H1 (cell line): Measurements from ENCODE around the gene RNASE9. TPM values are rescaled to one million over a fixed set of nuclear protein-coding genes. Genes with fewer than 3 reads are reported as not detected.

Experiments used
- CTCF ChIA-PET: fragments of 300-600 bp; sonication (Branson Sonifier 250); formaldehyde crosslinking; loops from one replicate; lab custom pipeline; 2021; ENCODE audit not compliant: partially characterized antibody; lab: Charles Lee
- POLR2A ChIA-PET: fragments of 300-600 bp; sonication (Branson Sonifier 250); formaldehyde crosslinking; loops from one replicate; lab custom pipeline; 2021; ENCODE audit warnings: inconsistent platforms; ENCODE audit not compliant: partially characterized antibody; lab: Charles Lee
- DNase-seq, 2 experiments: peaks; one replicate each; pipeline versions ENCODE4 v3.0.0 to v3.0.0-alpha.2; 2010 to 2022; ENCODE audit warnings: low spot score in 2 of 2, low read depth in 1 of 2, mixed read lengths in 1 of 2
- FAIRE-seq: peaks from 2 replicates; lab custom pipeline; 2011; peaks lifted over from hg19 to GRCh38; lab: Jason Lieb, UNC
- H2AFZ ChIP-seq: 2 replicates; pipeline ENCODE4 v1.8.1; 2012; ENCODE audit warnings: low read length, inconsistent platforms
- H2AK5ac ChIP-seq: 2 replicates; pipeline ENCODE4 v1.6.1; 2013; ENCODE audit warnings: low read depth, low read length
- H2BK120ac ChIP-seq: replicated peaks from 2 replicates; pipeline ENCODE3; 2013; ENCODE audit warnings: low read depth, low read length, inconsistent platforms
- H2BK12ac ChIP-seq: 2 replicates; pipeline ENCODE4 v1.6.1; 2013; ENCODE audit warnings: low read depth, low read length
- H2BK15ac ChIP-seq: 2 replicates; pipeline ENCODE4 v1.6.1; 2013; ENCODE audit warnings: low read length
- H2BK20ac ChIP-seq: 2 replicates; pipeline ENCODE4 v1.6.1; 2013; ENCODE audit warnings: low read length
- H2BK5ac ChIP-seq: 2 replicates; pipeline ENCODE4 v1.6.1; 2013; ENCODE audit warnings: low read depth, low read length
- H3K14ac ChIP-seq: 2 replicates; pipeline ENCODE4 v1.6.1; 2013; ENCODE audit warnings: inconsistent platforms; ENCODE audit not compliant: insufficient read length
- H3K18ac ChIP-seq: 2 replicates; pipeline ENCODE4 v1.6.1; 2013; ENCODE audit warnings: low read length; ENCODE audit errors: extremely low read depth
- H3K23ac ChIP-seq: 2 replicates; pipeline ENCODE4 v1.6.1; 2013; ENCODE audit warnings: inconsistent platforms; ENCODE audit not compliant: insufficient read length
- H3K23me2 ChIP-seq: 2 replicates; pipeline ENCODE4 v1.6.1; 2013; ENCODE audit warnings: low read depth, low read length
- H3K27ac ChIP-seq: 2 replicates; pipeline ENCODE4 v1.6.1; 2011; ENCODE audit warnings: low read depth, low read length, inconsistent platforms
- H3K27me3 ChIP-seq, 4 experiments: replicated peaks in 1 of 4; 1 replicate in 1 of 4; 2 replicates in 3 of 4; pipeline versions ENCODE4 v1.6.1 to v1.8.1; 2011 to 2013; ENCODE audit warnings: low read length in 3 of 4, mild to moderate bottlenecking in 3 of 4, inconsistent platforms in 2 of 4, mixed read lengths in 2 of 4, moderate library complexity in 1 of 4; ENCODE audit not compliant: control insufficient read depth in 3 of 4, insufficient read depth in 3 of 4; ENCODE audit errors: extremely low read depth in 1 of 4
- H3K36me3 ChIP-seq, 4 experiments: 2 replicates each; pipeline versions ENCODE4 v1.6.1 to v1.8.1; 2011 to 2013; ENCODE audit warnings: mild to moderate bottlenecking in 4 of 4, low read length in 3 of 4, moderate library complexity in 2 of 4, control low read depth in 1 of 4, inconsistent platforms in 1 of 4; ENCODE audit not compliant: insufficient read depth in 4 of 4, control insufficient read depth in 2 of 4
- H3K4ac ChIP-seq: replicated peaks from 2 replicates; pipeline ENCODE3; 2013; ENCODE audit warnings: low read length, low read depth, mixed read lengths, inconsistent platforms; ENCODE audit not compliant: insufficient read length
- H3K4me1 ChIP-seq, 4 experiments: replicated peaks in 1 of 4; 1 replicate in 1 of 4; 2 replicates in 3 of 4; pipeline versions ENCODE4 v1.6.1 to v1.8.1; 2011 to 2013; ENCODE audit warnings: low read length in 3 of 4, inconsistent platforms in 2 of 4, mixed read lengths in 1 of 4; ENCODE audit not compliant: insufficient read depth in 4 of 4, control insufficient read depth in 3 of 4
- H3K4me2 ChIP-seq, 2 experiments: 2 replicates each; pipeline versions ENCODE4 v1.6.1 to v1.8.1; 2011 to 2013; ENCODE audit warnings: low read depth in 2 of 2, low read length in 2 of 2, control low read depth in 1 of 2, inconsistent platforms in 1 of 2, mild to moderate bottlenecking in 1 of 2; ENCODE audit not compliant: insufficient read depth in 1 of 2
- H3K4me3 ChIP-seq, 4 experiments: fragments of 200-600, 300-600 bp in 1 of 4; sonication (generic), shearing (Covaris generic), sonication (Bioruptor Twin) in 1 of 4; 2 replicates each; pipeline versions ENCODE4 v1.5.1 to v1.8.1; 2011 to 2016; ENCODE audit warnings: low read length in 4 of 4, low read depth in 3 of 4, control low read depth in 2 of 4, inconsistent platforms in 2 of 4, mild to moderate bottlenecking in 2 of 4, mixed read lengths in 1 of 4, moderate library complexity in 1 of 4; ENCODE audit not compliant: insufficient read depth in 2 of 4; ENCODE audit errors: extremely low read depth in 1 of 4
- H3K56ac ChIP-seq: replicated peaks from 2 replicates; pipeline ENCODE3; 2013; ENCODE audit warnings: low read depth, mild to moderate bottlenecking, mixed read lengths, low read length, inconsistent platforms; ENCODE audit not compliant: insufficient read length
- H3K79me1 ChIP-seq: 2 replicates; pipeline ENCODE4 v1.6.1; 2013; ENCODE audit warnings: low read depth, low read length, control low read depth
- H3K79me2 ChIP-seq, 2 experiments: 2 replicates each; pipeline versions ENCODE4 v1.6.1 to v1.8.1; 2012 to 2013; ENCODE audit warnings: low read length in 2 of 2, mild to moderate bottlenecking in 2 of 2, inconsistent platforms in 1 of 2; ENCODE audit not compliant: insufficient read depth in 2 of 2, control insufficient read depth in 1 of 2
- H3K9ac ChIP-seq, 4 experiments: replicated peaks in 1 of 4; 1 replicate in 1 of 4; 2 replicates in 3 of 4; pipeline versions ENCODE4 v1.6.1 to v1.8.1; 2011 to 2013; ENCODE audit warnings: low read depth in 3 of 4, low read length in 3 of 4, control low read depth in 2 of 4, mild to moderate bottlenecking in 2 of 4, moderate library complexity in 2 of 4, inconsistent platforms in 1 of 4; ENCODE audit errors: extremely low read depth in 1 of 4
- H3K9me3 ChIP-seq, 2 experiments: 2 replicates each; pipeline versions ENCODE4 v1.6.1 to v1.8.1; 2012 to 2013; ENCODE audit warnings: mild to moderate bottlenecking in 2 of 2, moderate library complexity in 2 of 2, control low read depth in 1 of 2, inconsistent platforms in 1 of 2, low read depth in 1 of 2, low read length in 1 of 2, mixed read lengths in 1 of 2; ENCODE audit not compliant: insufficient read depth in 2 of 2
- H4K20me1 ChIP-seq, 2 experiments: replicated peaks in 1 of 2; 2 replicates each; pipeline versions ENCODE3 to v1.8.1; 2011 to 2013; ENCODE audit warnings: inconsistent platforms in 2 of 2, low read length in 2 of 2, mild to moderate bottlenecking in 1 of 2; ENCODE audit not compliant: insufficient read depth in 2 of 2, control insufficient read depth in 1 of 2
- H4K5ac ChIP-seq: 2 replicates; pipeline ENCODE4 v1.6.1; 2013; ENCODE audit warnings: low read length, low read depth, mixed read lengths, inconsistent platforms; ENCODE audit not compliant: insufficient read length
- H4K8ac ChIP-seq: 2 replicates; pipeline ENCODE4 v1.8.0; 2013; ENCODE audit warnings: mild to moderate bottlenecking, moderate library complexity, low read length, inconsistent platforms; ENCODE audit not compliant: insufficient read depth; ENCODE audit errors: extremely low read depth
- H4K91ac ChIP-seq: replicated peaks from 2 replicates; pipeline ENCODE3; 2013; ENCODE audit warnings: low read length, mixed read lengths, inconsistent platforms; ENCODE audit not compliant: insufficient read length
- CREB1 ChIP-seq: IDR thresholded peaks from 2 replicates; pipeline ENCODE4 v1.6.1; 2012; ENCODE audit warnings: inconsistent platforms
- EGR1 ChIP-seq: IDR thresholded peaks from 2 replicates; pipeline ENCODE4 v1.6.1; 2011; ENCODE audit warnings: low read depth, low read length, borderline replicate concordance
- GABPA ChIP-seq: IDR thresholded peaks from 2 replicates; pipeline ENCODE4 v1.6.1; 2011; ENCODE audit warnings: mild to moderate bottlenecking, low read length, moderate library complexity, borderline replicate concordance; ENCODE audit not compliant: insufficient read depth
- HDAC2 ChIP-seq, 2 experiments: fragments of 300-600 bp in 1 of 2; sonication (generic) in 1 of 2; IDR thresholded peaks; 2 replicates each; pipeline ENCODE4 v1.6.1; 2011 to 2012; ENCODE audit warnings: low read depth in 2 of 2, low read length in 2 of 2, mild to moderate bottlenecking in 2 of 2, moderate library complexity in 2 of 2, borderline replicate concordance in 1 of 2, inconsistent platforms in 1 of 2
- KDM1A ChIP-seq: fragments of 200-600, 300-600 bp; sonication (generic); IDR thresholded peaks from 2 replicates; pipeline ENCODE4 v1.7.1; 2016; ENCODE audit warnings: mild to moderate bottlenecking, low read length, borderline replicate concordance
- NANOG ChIP-seq: IDR thresholded peaks from 2 replicates; pipeline ENCODE4 v1.6.1; 2011; ENCODE audit warnings: low read length, low read depth, mild to moderate bottlenecking, inconsistent platforms; ENCODE audit not compliant: insufficient read depth, poor library complexity, severe bottlenecking
- RFX5 ChIP-seq: IDR thresholded peaks from 2 replicates; pipeline ENCODE4 v1.6.1; 2011; ENCODE audit warnings: low read depth, low read length, improper control_type of control experiment, borderline replicate concordance
- SAP30 ChIP-seq: fragments of 300-600 bp; sonication (generic); IDR thresholded peaks from 2 replicates; pipeline ENCODE4 v1.7.1; 2012; ENCODE audit warnings: low read length, moderate library complexity, mild to moderate bottlenecking, inconsistent platforms; ENCODE audit not compliant: insufficient read depth, insufficient replicate concordance
- SP1 ChIP-seq: IDR thresholded peaks from 2 replicates; pipeline ENCODE4 v1.6.1; 2011; ENCODE audit warnings: low read depth, low read length
- TAF1 ChIP-seq: IDR thresholded peaks from 2 replicates; pipeline ENCODE4 v1.6.1; 2011; ENCODE audit warnings: mild to moderate bottlenecking, low read depth, low read length
- TEAD4 ChIP-seq: IDR thresholded peaks from 2 replicates; pipeline ENCODE4 v1.6.1; 2012; ENCODE audit warnings: low read depth, low read length, inconsistent platforms, mixed read lengths
- WGBS, 2 experiments: shearing (Covaris generic) in 1 of 2; methylation state at CpG; one replicate each; pipeline versions ENCODE4 v1.1.6 to v1.1.7; 2013 to 2015; ENCODE audit warnings: low lambda C conversion rate in 2 of 2, mixed read lengths in 2 of 2, inconsistent platforms in 1 of 2, low coverage in 1 of 2, missing lambda C conversion rate in 1 of 2; ENCODE audit not compliant: insufficient replicate concordance in 2 of 2, insufficient coverage in 1 of 2, insufficient read length in 1 of 2; ENCODE audit errors: extremely low coverage in 1 of 2, missing lambda C conversion rate in 1 of 2; 5-methylcytosine and 5-hydroxymethylcytosine counted together
- polyA plus RNA-seq, 7 experiments: library from polyadenylated mRNA; depleted of rRNA in 3 of 7; stranded (reverse) in 5 of 7; unstranded in 2 of 7; fragments of >200 nt in 5 of 7; fragments of 200-250 nt in 2 of 7; gene quantifications; 1 replicate in 5 of 7; 2 replicates in 1 of 7; 4 replicates in 1 of 7; pipeline versions ENCODE4 v1.2.1 to v1.2.3, GENCODE V29; 2011 to 2013; ENCODE audit warnings: missing spikeins in 2 of 7, mixed read lengths in 2 of 7
- total RNA-seq: library from RNA; stranded (reverse); fragmentation: NEBNext Ultra II Directional; extraction: Animal tissue kit (Norgen Biotek cat#: 25700); gene quantifications from 2 replicates; pipeline ENCODE4 v1.2.1, GENCODE V29; 2021

RNASE9 gene
- total and polyA plus RNA-seq, 2 of the 8 experiments (the other 6 are each of a cell fraction or from before 2014, with no cell fraction given): 0.06 TPM; not detected in 1

GRCh38 chr14:20609215-20610001 lies 48.6 kb upstream of the RNASE9 start:
- Histone ChIP-seq H3K18ac (no peak overlapping the region), H3K14ac (no peak overlapping the region), H3K36me3 (no peaks in the 10 kb centered on the region), H3K27me3 (no peaks in the 10 kb centered on the region), H3K79me1 (no peaks in the 10 kb centered on the region), H3K27ac (peak overlapping the region; percentile 8; the same call in 1 of the 2 replicates), H4K5ac (no peak overlapping the region), H3K4me1 (peaks cover 0 to 2% (median 0%) of the 10 kb centered on the region in 4 experiments; a peak in 1 of 7 replicates), H4K8ac (no peak overlapping the region), H3K9me3 (no peaks in the 10 kb centered on the region), H2AFZ (peak overlapping the region; percentile 96), H3K4me3 (peak overlapping the region; percentile 61 to 98 (median 95)), H4K91ac (no peak overlapping the region), H2BK120ac (no peak overlapping the region), H3K4ac (no peak overlapping the region), H2BK12ac (no peak overlapping the region), H3K23ac (no peak overlapping the region), H3K4me2 (peak overlapping the region; percentile 66 to 78; a peak in 3 of 4 replicates), H4K20me1 (no peaks in the 10 kb centered on the region), H2AK5ac (no peak overlapping the region), H3K79me2 (no peaks in the 10 kb centered on the region), H2BK5ac (peak overlapping the region; percentile 37; the same call in 1 of the 2 replicates), H3K23me2 (peaks cover 4% of the 10 kb centered on the region), H3K56ac (peak overlapping the region; percentile 73), H2BK15ac (0 out of 2 replicates have a peak overlapping the region, but pooled peaks have one; percentile 50), H2BK20ac (no peak overlapping the region), H3K9ac (peak overlapping the region; percentile 51 to 80 (median 61))
- FAIRE-seq (no peak), DNase-seq (peak in 1 of 2 experiments; percentile 88)
- 2% methylated on average over 44 of the region's 44 CpGs; no CpG with 5 or more reads in 1 of the 2 experiments for WGBS, 2 experiments
- POLR2A ChIA-PET: interaction anchor here (0.5 to 7.8 kb wide), 8 partner anchors 15 to 292 kb away, joined by 3 to 49 read pairs (median 3); partner anchors contain the start of genes APEX1, OSGEP and PNP
- CTCF ChIA-PET: interaction anchor here (0.5 to 8.9 kb wide), 39 partner anchors 11 to 282 kb away, joined by 3 to 114 read pairs (median 4); partner anchors contain the start of genes PIP4P1, RNASE11, RNASE4 and RNASE9
- TF ChIP-seq RFX5 (no peak), HDAC2 (IDR thresholded peaks at IDR 0.05; ENCODE audit: borderline replicate concordance in 1 of 2, low read depth in 2 of 2, low read length in 2 of 2) (no peak), TEAD4 (0 out of 2 replicates have a peak, but pooled peaks have one; percentile 21), NANOG (no peak), CREB1 (peak; percentile 39; the same call in 1 of the 2 replicates), SAP30 (peak; percentile 79), GABPA (no peak), SP1 (no peak), TAF1 (no peak), EGR1 (no peak), KDM1A (0 out of 2 replicates have a peak, but pooled peaks have one; percentile 6)
